HEK293 (cell line): Measurements from ENCODE around the gene SRBD1.

Experiments used
- CTCF ChIA-PET: fragments of 350-600 bp; formaldehyde crosslinking; extraction: SDS; loops from one replicate; lab custom pipeline; 2021; ENCODE audit warnings: antibody characterized with exemption; lab: Yijun Ruan, JAX
- POLR2A ChIA-PET: fragments of 300-600 bp; formaldehyde crosslinking; extraction: SDS; loops from one replicate; lab custom pipeline; 2020; ENCODE audit warnings: antibody characterized with exemption, inconsistent platforms; lab: Yijun Ruan, JAX
- H3K27ac ChIP-seq: fragments of 200-500 bp; sonication (Bioruptor generic); 2 replicates; pipeline ENCODE4 v1.5.1; 2014; ENCODE audit warnings: low read depth, low read length, control low read depth, inconsistent platforms; ENCODE audit errors: extremely low read depth
- H3K36me3 ChIP-seq, 2 experiments: fragments of 200-500 bp in 1 of 2; sonication (Bioruptor generic) in 1 of 2; 1 replicate in 1 of 2; 2 replicates in 1 of 2; pipeline ENCODE4 v1.5.1; 2014 to 2017; ENCODE audit warnings: inconsistent platforms in 2 of 2, low read length in 2 of 2; ENCODE audit not compliant: control insufficient read depth in 2 of 2, insufficient read depth in 1 of 2
- H3K4me1 ChIP-seq: fragments of 200-500 bp; sonication (Bioruptor generic); 2 replicates; pipeline ENCODE4 v1.5.1; 2014; ENCODE audit warnings: mild to moderate bottlenecking, low read length, inconsistent platforms; ENCODE audit not compliant: control insufficient read depth, insufficient read depth
- H3K4me3 ChIP-seq: 2 replicates; pipeline ENCODE4 v1.5.1; 2011; ENCODE audit warnings: low read depth, mild to moderate bottlenecking, control low read depth, low read length, moderate library complexity
- H3K9me3 ChIP-seq: fragments of 200-500 bp; sonication (Bioruptor generic); 2 replicates; pipeline ENCODE4 v1.5.1; 2014; ENCODE audit warnings: low read depth, low read length, inconsistent platforms; ENCODE audit not compliant: control insufficient read depth, insufficient read depth
- EGR2 ChIP-seq: fragments of 450-650 bp; formaldehyde crosslinking; IDR thresholded peaks from 2 replicates; pipeline ENCODE4 v1.5.1; 2016; ENCODE audit warnings: low read depth, missing biosample characterization, missing genetic modification characterization
- GLI2 ChIP-seq: fragments of 450-650 bp; formaldehyde crosslinking; IDR thresholded peaks from 2 replicates; pipeline ENCODE4; 2017; ENCODE audit warnings: missing biosample characterization, missing genetic modification characterization, low read depth, borderline replicate concordance
- OSR2 ChIP-seq: fragments of 450-650 bp; formaldehyde crosslinking; IDR thresholded peaks from 2 replicates; pipeline ENCODE4 v1.5.1; 2016; ENCODE audit warnings: missing biosample characterization, missing genetic modification characterization
- TRIM28 ChIP-seq: IDR thresholded peaks from 2 replicates; pipeline ENCODE4 v1.6.1; 2011; ENCODE audit warnings: low read length, control low read depth, borderline replicate concordance
- ZEB2 ChIP-seq: fragments of 450-650 bp; formaldehyde crosslinking; IDR thresholded peaks from 2 replicates; pipeline ENCODE4 v1.5.1; 2016; ENCODE audit warnings: missing biosample characterization, missing genetic modification characterization
- ZFP69B ChIP-seq: fragments of 450-650 bp; formaldehyde crosslinking; IDR thresholded peaks from 2 replicates; pipeline ENCODE4 v1.5.1; 2016; ENCODE audit warnings: missing biosample characterization, missing genetic modification characterization
- ZNF155 ChIP-seq: fragments of 450-650 bp; formaldehyde crosslinking; IDR thresholded peaks from 2 replicates; pipeline ENCODE4 v1.5.1; 2016; ENCODE audit warnings: missing biosample characterization, missing genetic modification characterization
- ZNF2 ChIP-seq: fragments of 450-650 bp; formaldehyde crosslinking; IDR thresholded peaks from 2 replicates; pipeline ENCODE4 v1.5.1; 2016; ENCODE audit warnings: missing biosample characterization, missing genetic modification characterization
- ZNF426 ChIP-seq: fragments of 450-650 bp; formaldehyde crosslinking; IDR thresholded peaks from 2 replicates; pipeline ENCODE4 v1.5.1; 2017; ENCODE audit warnings: missing biosample characterization, missing genetic modification characterization, mild to moderate bottlenecking, inconsistent platforms, moderate library complexity
- ZNF544 ChIP-seq: fragments of 450-650 bp; formaldehyde crosslinking; IDR thresholded peaks from 2 replicates; pipeline ENCODE4 v1.5.0; 2017; ENCODE audit warnings: missing biosample characterization, missing genetic modification characterization
- ZNF624 ChIP-seq: fragments of 450-650 bp; formaldehyde crosslinking; IDR thresholded peaks from 2 replicates; pipeline ENCODE4 v1.5.1; 2017; ENCODE audit warnings: missing biosample characterization, missing genetic modification characterization
- ZNF677 ChIP-seq: fragments of 450-650 bp; IDR thresholded peaks from 2 replicates; pipeline ENCODE4 v1.5.0; 2018; ENCODE audit warnings: missing biosample characterization, mild to moderate bottlenecking, missing genetic modification characterization, moderate library complexity
- ZNF768 ChIP-seq: fragments of 450-650 bp; formaldehyde crosslinking; IDR thresholded peaks from 2 replicates; pipeline ENCODE4 v1.5.1; 2018; ENCODE audit warnings: missing biosample characterization, mild to moderate bottlenecking, missing genetic modification characterization
- ZNF776 ChIP-seq: fragments of 450-650 bp; formaldehyde crosslinking; IDR thresholded peaks from 2 replicates; pipeline ENCODE4 v1.5.0; 2017; ENCODE audit warnings: missing biosample characterization, missing genetic modification characterization, borderline replicate concordance
- ZSCAN30 ChIP-seq: fragments of 450-650 bp; IDR thresholded peaks from 2 replicates; pipeline ENCODE4 v1.5.1; 2018; ENCODE audit warnings: missing biosample characterization, mild to moderate bottlenecking, missing genetic modification characterization, moderate library complexity
- TF ChIP-seq, protein P1 (sequence below): fragments of 450-650 bp; formaldehyde crosslinking; IDR thresholded peaks from 2 replicates; pipeline ENCODE4 v1.5.1; 2016; ENCODE audit warnings: missing biosample characterization, missing genetic modification characterization
- TF ChIP-seq, protein P2 (sequence below): fragments of 450-650 bp; formaldehyde crosslinking; IDR thresholded peaks from 2 replicates; pipeline ENCODE4 v1.5.1; 2017; ENCODE audit warnings: missing biosample characterization, missing genetic modification characterization
- TF ChIP-seq, protein P3 (sequence below): fragments of 450-650 bp; formaldehyde crosslinking; IDR thresholded peaks from 2 replicates; pipeline ENCODE4 v1.5.1; 2017; ENCODE audit warnings: missing biosample characterization, missing genetic modification characterization
- TF ChIP-seq, protein P4 (sequence below): fragments of 450-650 bp; formaldehyde crosslinking; IDR thresholded peaks from 2 replicates; pipeline ENCODE4 v1.5.1; 2016; ENCODE audit warnings: missing biosample characterization, missing genetic modification characterization
- TF ChIP-seq, protein P5 (sequence below): fragments of 450-650 bp; formaldehyde crosslinking; IDR thresholded peaks from 2 replicates; pipeline ENCODE4 v1.5.1; 2016; ENCODE audit warnings: missing biosample characterization, missing genetic modification characterization
- TF ChIP-seq, protein P6 (sequence below): fragments of 450-650 bp; formaldehyde crosslinking; IDR thresholded peaks from 2 replicates; pipeline ENCODE4 v1.5.1; 2017; ENCODE audit warnings: missing biosample characterization, mild to moderate bottlenecking, missing genetic modification characterization, moderate library complexity

SRBD1 gene

DNA sequence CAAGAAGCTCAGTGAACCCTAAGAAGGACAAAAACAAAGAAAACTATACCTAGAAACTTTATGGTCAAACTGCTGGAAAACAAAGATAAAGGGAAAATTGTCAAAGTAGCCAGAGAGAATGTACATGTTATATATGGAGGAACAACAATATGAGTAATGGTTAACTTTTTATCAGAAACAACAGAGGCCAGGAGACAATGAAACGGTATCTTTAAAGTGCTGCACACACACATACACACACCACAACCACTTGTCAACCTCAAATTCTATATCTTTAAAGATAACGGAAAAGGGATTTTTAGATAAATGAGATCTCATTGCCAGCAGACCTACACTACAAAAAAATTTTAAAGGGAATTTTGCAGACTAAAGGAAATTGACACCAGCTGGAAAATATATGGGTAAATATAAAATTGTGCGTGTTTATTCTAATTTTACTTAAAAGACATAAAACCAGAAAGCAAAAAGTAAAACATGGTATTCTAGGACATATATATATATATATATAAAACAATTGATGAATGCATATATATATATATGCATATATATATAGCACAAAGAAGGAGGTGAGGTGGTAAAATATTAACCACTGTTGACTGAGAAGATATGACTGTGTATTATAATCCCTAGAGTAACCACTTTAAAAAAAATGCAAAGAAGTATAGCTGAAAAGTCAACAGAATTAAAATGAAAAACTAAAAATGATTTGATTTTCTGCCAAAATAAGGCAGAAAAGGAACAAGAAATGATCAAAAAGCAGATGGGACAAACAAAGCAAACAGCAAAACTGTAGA, 172.0 kb downstream of the SRBD1 start (continued):
- TF ChIP-seq EGR2 (tag by site-specific recombination), result no peak
- TF ChIP-seq ZNF624 (tag by site-specific recombination), result no peak
- TF ChIP-seq, protein P1, sequence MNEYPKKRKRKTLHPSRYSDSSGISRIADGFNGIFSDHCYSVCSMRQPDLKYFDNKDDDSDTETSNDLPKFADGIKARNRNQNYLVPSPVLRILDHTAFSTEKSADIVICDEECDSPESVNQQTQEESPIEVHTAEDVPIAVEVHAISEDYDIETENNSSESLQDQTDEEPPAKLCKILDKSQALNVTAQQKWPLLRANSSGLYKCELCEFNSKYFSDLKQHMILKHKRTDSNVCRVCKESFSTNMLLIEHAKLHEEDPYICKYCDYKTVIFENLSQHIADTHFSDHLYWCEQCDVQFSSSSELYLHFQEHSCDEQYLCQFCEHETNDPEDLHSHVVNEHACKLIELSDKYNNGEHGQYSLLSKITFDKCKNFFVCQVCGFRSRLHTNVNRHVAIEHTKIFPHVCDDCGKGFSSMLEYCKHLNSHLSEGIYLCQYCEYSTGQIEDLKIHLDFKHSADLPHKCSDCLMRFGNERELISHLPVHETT (tag by site-specific recombination), result no peak
- TF ChIP-seq ZEB2, result no peak
- TF ChIP-seq, protein P2, sequence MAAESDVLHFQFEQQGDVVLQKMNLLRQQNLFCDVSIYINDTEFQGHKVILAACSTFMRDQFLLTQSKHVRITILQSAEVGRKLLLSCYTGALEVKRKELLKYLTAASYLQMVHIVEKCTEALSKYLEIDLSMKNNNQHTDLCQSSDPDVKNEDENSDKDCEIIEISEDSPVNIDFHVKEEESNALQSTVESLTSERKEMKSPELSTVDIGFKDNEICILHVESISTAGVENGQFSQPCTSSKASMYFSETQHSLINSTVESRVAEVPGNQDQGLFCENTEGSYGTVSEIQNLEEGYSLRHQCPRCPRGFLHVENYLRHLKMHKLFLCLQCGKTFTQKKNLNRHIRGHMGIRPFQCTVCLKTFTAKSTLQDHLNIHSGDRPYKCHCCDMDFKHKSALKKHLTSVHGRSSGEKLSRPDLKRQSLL, result no peak

DNA sequence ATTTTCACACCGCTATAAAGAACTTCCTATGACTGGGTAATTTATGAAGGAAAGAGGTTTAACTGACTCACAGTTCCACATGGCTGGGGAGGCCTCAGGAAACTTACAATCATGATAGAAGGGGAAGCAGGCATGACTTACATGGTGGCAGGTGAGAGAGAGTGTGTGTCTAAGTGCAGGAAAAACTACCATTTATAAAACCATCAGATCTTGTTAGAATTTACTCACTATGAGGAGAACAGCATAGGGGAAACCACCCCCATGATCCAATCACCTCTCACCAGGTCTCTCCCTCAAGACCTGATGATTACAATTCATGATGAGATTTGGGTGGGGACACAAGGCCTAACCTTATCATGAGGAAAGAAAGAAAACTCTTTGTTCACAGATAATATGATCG, 174.6 kb downstream of the SRBD1 start:
- no peaks in the 10 kb centered on the region for H3K36me3 ChIP-seq
- H3K4me1 ChIP-seq, result peaks cover 5% of the 10 kb centered on the region; the same call in 1 of the 2 replicates
- TF ChIP-seq ZNF426 (tag by site-specific recombination), result no peak
- TF ChIP-seq, protein P3, sequence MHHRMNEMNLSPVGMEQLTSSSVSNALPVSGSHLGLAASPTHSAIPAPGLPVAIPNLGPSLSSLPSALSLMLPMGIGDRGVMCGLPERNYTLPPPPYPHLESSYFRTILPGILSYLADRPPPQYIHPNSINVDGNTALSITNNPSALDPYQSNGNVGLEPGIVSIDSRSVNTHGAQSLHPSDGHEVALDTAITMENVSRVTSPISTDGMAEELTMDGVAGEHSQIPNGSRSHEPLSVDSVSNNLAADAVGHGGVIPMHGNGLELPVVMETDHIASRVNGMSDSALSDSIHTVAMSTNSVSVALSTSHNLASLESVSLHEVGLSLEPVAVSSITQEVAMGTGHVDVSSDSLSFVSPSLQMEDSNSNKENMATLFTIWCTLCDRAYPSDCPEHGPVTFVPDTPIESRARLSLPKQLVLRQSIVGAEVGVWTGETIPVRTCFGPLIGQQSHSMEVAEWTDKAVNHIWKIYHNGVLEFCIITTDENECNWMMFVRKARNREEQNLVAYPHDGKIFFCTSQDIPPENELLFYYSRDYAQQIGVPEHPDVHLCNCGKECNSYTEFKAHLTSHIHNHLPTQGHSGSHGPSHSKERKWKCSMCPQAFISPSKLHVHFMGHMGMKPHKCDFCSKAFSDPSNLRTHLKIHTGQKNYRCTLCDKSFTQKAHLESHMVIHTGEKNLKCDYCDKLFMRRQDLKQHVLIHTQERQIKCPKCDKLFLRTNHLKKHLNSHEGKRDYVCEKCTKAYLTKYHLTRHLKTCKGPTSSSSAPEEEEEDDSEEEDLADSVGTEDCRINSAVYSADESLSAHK, result no peak
- no peak for TF ChIP-seq ZNF2 (tag by site-specific recombination)
- no peak for TF ChIP-seq ZSCAN30 (tag by site-specific recombination)
- TF ChIP-seq, protein P4, sequence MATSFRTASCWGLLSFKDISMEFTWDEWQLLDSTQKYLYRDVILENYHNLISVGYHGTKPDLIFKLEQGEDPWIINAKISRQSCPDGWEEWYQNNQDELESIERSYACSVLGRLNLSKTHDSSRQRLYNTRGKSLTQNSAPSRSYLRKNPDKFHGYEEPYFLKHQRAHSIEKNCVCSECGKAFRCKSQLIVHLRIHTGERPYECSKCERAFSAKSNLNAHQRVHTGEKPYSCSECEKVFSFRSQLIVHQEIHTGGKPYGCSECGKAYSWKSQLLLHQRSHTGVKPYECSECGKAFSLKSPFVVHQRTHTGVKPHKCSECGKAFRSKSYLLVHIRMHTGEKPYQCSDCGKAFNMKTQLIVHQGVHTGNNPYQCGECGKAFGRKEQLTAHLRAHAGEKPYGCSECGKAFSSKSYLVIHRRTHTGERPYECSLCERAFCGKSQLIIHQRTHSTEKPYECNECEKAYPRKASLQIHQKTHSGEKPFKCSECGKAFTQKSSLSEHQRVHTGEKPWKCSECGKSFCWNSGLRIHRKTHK, result no peak
- TF ChIP-seq, protein P5, sequence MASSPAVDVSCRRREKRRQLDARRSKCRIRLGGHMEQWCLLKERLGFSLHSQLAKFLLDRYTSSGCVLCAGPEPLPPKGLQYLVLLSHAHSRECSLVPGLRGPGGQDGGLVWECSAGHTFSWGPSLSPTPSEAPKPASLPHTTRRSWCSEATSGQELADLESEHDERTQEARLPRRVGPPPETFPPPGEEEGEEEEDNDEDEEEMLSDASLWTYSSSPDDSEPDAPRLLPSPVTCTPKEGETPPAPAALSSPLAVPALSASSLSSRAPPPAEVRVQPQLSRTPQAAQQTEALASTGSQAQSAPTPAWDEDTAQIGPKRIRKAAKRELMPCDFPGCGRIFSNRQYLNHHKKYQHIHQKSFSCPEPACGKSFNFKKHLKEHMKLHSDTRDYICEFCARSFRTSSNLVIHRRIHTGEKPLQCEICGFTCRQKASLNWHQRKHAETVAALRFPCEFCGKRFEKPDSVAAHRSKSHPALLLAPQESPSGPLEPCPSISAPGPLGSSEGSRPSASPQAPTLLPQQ (tag by site-specific recombination), result no peak
- TF ChIP-seq ZNF776 (tag by site-specific recombination), result no peak
- H3K27ac ChIP-seq, result no peak overlapping the region
- no peaks in the 10 kb centered on the region for H3K9me3 ChIP-seq
- CTCF ChIA-PET, result interaction anchor here (0.6 to 0.7 kb wide), 2 partner anchors 37 to 713 kb away, joined by 3 to 5 read pairs; no protein-coding TSS in a partner anchor
- no peak overlapping the region for H3K4me3 ChIP-seq
- POLR2A ChIA-PET, result no interaction called here

DNA sequence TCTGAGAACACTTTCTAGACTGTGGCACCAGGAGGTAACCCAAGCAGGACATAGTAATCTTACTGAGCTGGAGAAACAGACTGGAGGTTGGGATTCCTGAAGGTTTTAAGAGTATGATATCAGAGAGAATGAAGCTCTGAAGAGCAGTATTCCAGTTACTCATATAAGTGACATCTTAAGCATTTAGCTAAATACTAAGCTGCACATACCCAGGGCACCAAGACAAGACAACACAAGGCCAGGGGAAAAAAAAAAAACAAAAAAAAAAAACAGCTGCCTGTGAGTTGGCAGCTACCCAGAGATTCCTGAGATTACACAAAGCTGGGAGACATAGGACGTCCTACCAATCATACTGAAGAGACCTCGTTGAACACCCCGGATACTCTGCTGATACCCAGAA, 175.8 kb downstream of the SRBD1 start:
- ChIA-PET CTCF (no interaction called here), POLR2A (no interaction called here)
- H3K4me1 ChIP-seq, result peaks cover 5% of the 10 kb centered on the region; the same call in 1 of the 2 replicates
- no peak overlapping the region for H3K27ac ChIP-seq
- no peaks in the 10 kb centered on the region for H3K9me3 ChIP-seq
- no peak overlapping the region for H3K4me3 ChIP-seq
- H3K36me3 ChIP-seq, result no peaks in the 10 kb centered on the region
- no peak for TF ChIP-seq ZNF677 (tag by site-specific recombination)
- no peak for TF ChIP-seq OSR2
- TF ChIP-seq GLI2 (tag by site-specific recombination), result no peak
- TF ChIP-seq, protein P2, result no peak
- no peak for TF ChIP-seq ZNF768
- TF ChIP-seq, protein P6, sequence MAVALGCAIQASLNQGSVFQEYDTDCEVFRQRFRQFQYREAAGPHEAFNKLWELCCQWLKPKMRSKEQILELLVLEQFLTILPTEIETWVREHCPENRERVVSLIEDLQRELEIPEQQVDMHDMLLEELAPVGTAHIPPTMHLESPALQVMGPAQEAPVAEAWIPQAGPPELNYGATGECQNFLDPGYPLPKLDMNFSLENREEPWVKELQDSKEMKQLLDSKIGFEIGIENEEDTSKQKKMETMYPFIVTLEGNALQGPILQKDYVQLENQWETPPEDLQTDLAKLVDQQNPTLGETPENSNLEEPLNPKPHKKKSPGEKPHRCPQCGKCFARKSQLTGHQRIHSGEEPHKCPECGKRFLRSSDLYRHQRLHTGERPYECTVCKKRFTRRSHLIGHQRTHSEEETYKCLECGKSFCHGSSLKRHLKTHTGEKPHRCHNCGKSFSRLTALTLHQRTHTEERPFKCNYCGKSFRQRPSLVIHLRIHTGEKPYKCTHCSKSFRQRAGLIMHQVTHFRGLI (tag by site-specific recombination), result no peak
- no peak for TF ChIP-seq ZSCAN30 (tag by site-specific recombination)
- no peak for TF ChIP-seq ZFP69B (tag by site-specific recombination)
- no peak for TF ChIP-seq ZNF544 (tag by site-specific recombination)
- no peak for TF ChIP-seq ZNF624 (tag by site-specific recombination)
- TF ChIP-seq TRIM28, result no peak
- TF ChIP-seq ZNF155 (tag by site-specific recombination), result no peak
